Measurements from ENCODE around the gene AP3S2.

AP3S2 gene

GRCh38 chr15:89903015-89903857 lies 9.4 kb upstream of the AP3S2 start:
- no peak for DNase-seq (ENCODE audit: extremely low read depth, insufficient read length)
- H3K27me3 ChIP-seq (replicated peaks; ENCODE audit: control insufficient read depth, insufficient read depth, low read length), result no peaks in the 10 kb centered on the region; the same call in 1 of the 2 replicates
- H3K4me3 ChIP-seq (replicated peaks; ENCODE audit: low read depth, low read length), result no peak overlapping the region
- no peaks in the 10 kb centered on the region for H3K36me3 ChIP-seq (ENCODE audit: control insufficient read depth, insufficient read depth, low read length)
- TF ChIP-seq, protein P1, sequence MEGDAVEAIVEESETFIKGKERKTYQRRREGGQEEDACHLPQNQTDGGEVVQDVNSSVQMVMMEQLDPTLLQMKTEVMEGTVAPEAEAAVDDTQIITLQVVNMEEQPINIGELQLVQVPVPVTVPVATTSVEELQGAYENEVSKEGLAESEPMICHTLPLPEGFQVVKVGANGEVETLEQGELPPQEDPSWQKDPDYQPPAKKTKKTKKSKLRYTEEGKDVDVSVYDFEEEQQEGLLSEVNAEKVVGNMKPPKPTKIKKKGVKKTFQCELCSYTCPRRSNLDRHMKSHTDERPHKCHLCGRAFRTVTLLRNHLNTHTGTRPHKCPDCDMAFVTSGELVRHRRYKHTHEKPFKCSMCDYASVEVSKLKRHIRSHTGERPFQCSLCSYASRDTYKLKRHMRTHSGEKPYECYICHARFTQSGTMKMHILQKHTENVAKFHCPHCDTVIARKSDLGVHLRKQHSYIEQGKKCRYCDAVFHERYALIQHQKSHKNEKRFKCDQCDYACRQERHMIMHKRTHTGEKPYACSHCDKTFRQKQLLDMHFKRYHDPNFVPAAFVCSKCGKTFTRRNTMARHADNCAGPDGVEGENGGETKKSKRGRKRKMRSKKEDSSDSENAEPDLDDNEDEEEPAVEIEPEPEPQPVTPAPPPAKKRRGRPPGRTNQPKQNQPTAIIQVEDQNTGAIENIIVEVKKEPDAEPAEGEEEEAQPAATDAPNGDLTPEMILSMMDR (IDR thresholded peaks at IDR 0.05; ENCODE audit: insufficient read depth, low read length, poor library complexity, severe bottlenecking), result no peak

- no peaks in the 10 kb centered on the region; the same call in 1 of the 2 replicates for H3K27me3 ChIP-seq (replicated peaks; ENCODE audit: control insufficient read depth, insufficient read depth, low read length)
- H3K36me3 ChIP-seq (ENCODE audit: control insufficient read depth, insufficient read depth, low read length), result no peaks in the 10 kb centered on the region
- H3K4me3 ChIP-seq (replicated peaks; ENCODE audit: low read depth, low read length), result no peak overlapping the region
- TF ChIP-seq, protein P1 (IDR thresholded peaks at IDR 0.05; ENCODE audit: insufficient read depth, low read length, poor library complexity, severe bottlenecking), result no peak
- no peak for DNase-seq (ENCODE audit: extremely low read depth, insufficient read length)
Observed at GRCh38 chr15:89900849-89901248, 7.1 kb upstream of the AP3S2 start.

DNA sequence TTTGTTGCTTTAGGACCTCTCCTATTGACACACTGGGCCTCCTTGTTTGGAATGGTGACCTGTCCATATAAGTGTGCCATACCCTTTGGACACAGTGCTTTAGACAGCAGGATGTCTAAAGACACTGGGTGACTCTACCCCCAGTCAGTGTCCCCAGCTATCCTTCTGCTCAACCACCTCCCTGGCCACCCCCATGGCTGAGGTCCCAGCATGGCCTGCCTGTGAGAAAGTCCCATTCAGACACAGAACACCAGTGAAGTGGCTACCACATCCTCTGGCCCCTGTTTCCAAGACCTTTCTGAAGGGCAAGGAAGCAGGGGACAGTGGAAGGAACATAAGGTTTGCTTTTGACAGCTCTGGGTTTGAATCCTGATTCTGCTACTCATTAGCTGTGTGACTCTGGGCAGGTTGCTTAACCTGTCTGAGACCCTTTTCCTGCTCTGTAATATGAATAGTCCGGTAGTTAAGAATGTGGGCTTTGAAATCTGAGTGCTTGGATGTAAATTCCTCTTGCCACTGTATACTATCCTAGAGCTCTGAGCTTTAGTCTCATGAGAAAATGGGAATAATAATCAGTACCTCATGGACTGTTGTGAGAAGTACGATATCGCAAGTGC lies 6.3 kb upstream of the AP3S2 start:
- Histone ChIP-seq H3K27me3 (replicated peaks; ENCODE audit: control insufficient read depth, insufficient read depth, low read length) (no peaks in the 10 kb centered on the region; the same call in 1 of the 2 replicates), H3K36me3 (ENCODE audit: control insufficient read depth, insufficient read depth, low read length) (no peaks in the 10 kb centered on the region), H3K4me3 (replicated peaks; ENCODE audit: low read depth, low read length) (no peak overlapping the region)
- TF ChIP-seq, protein P1 (IDR thresholded peaks at IDR 0.05; ENCODE audit: insufficient read depth, low read length, poor library complexity, severe bottlenecking), result no peak
- no peak for DNase-seq (ENCODE audit: extremely low read depth, insufficient read length)

GRCh38 chr15:89899295-89899945 lies 5.6 kb upstream of the AP3S2 start:
- Histone ChIP-seq H3K4me3 (replicated peaks; ENCODE audit: low read depth, low read length) (no peak overlapping the region), H3K27me3 (replicated peaks; ENCODE audit: control insufficient read depth, insufficient read depth, low read length) (no peaks in the 10 kb centered on the region; the same call in 1 of the 2 replicates), H3K36me3 (ENCODE audit: control insufficient read depth, insufficient read depth, low read length) (no peaks in the 10 kb centered on the region)
- TF ChIP-seq, protein P1 (IDR thresholded peaks at IDR 0.05; ENCODE audit: insufficient read depth, low read length, poor library complexity, severe bottlenecking), result no peak
- DNase-seq (ENCODE audit: extremely low read depth, insufficient read length), result no peak

- Histone ChIP-seq H3K36me3 (ENCODE audit: control insufficient read depth, insufficient read depth, low read length) (no peaks in the 10 kb centered on the region), H3K27me3 (replicated peaks; ENCODE audit: control insufficient read depth, insufficient read depth, low read length) (no peaks in the 10 kb centered on the region; the same call in 1 of the 2 replicates), H3K4me3 (replicated peaks; ENCODE audit: low read depth, low read length) (no peak overlapping the region)
- DNase-seq (ENCODE audit: extremely low read depth, insufficient read length), result no peak
- TF ChIP-seq, protein P1 (IDR thresholded peaks at IDR 0.05; ENCODE audit: insufficient read depth, low read length, poor library complexity, severe bottlenecking), result peak; percentile 84
Observed at GRCh38 chr15:89898614-89899294, 5.0 kb upstream of the AP3S2 start.

Measured in GM06990 (cell line).